ENCODE data around the gene FIP1L1.

FIP1L1 gene

DNA sequence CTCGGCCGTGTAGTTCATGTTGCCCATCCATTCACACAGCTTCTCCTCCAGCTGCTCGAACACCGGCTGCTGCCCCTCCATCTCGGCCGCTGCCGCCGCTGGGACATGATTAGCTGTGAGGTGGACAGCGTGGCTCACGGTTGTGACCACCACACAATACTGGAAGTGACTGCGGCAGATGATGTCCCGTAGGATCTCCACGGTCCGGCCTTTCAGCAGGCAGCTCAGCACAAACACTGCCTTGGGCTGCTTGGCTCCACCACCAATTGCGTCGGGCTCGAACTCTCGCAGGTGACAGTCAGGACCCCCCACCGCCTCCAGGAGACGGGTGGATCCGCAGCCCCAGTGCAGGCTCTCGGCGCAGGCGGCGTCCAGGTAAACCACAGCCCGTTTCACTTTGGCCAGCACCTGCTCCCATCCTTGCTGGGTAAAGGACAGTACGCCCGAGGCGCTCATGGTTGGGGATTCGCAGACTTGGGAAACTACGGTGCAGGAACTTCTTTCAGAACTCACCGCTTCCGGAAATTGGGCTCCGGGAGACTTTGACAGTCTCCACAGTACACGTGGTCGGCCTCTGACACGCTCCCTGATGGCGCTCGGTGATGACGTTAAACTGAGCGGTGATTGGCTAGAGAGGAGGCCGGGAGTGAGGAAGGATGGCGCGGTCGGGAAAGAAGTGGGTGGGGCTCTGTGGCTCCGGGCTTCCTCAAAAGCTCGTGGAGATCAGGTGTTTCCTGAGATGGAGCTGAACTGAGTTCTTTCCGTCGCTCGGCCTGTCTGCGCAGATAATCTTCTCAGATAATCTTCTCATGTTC lies 11.7 kb upstream of the FIP1L1 start, which contains the start of gene SCFD2:
SCFD2 (minus strand) TSS at position 576 of the 815 bp plus-strand sequence.
- DNase-seq (ENCODE audit: low read depth), result peak; percentile 93
- H3K4me3 ChIP-seq (ENCODE audit: low read depth, low read length), result peak within 1 kb of the TSS; percentile 99
- TF ChIP-seq, protein P1, sequence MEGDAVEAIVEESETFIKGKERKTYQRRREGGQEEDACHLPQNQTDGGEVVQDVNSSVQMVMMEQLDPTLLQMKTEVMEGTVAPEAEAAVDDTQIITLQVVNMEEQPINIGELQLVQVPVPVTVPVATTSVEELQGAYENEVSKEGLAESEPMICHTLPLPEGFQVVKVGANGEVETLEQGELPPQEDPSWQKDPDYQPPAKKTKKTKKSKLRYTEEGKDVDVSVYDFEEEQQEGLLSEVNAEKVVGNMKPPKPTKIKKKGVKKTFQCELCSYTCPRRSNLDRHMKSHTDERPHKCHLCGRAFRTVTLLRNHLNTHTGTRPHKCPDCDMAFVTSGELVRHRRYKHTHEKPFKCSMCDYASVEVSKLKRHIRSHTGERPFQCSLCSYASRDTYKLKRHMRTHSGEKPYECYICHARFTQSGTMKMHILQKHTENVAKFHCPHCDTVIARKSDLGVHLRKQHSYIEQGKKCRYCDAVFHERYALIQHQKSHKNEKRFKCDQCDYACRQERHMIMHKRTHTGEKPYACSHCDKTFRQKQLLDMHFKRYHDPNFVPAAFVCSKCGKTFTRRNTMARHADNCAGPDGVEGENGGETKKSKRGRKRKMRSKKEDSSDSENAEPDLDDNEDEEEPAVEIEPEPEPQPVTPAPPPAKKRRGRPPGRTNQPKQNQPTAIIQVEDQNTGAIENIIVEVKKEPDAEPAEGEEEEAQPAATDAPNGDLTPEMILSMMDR (IDR thresholded peaks at IDR 0.05; ENCODE audit: control insufficient read depth, extremely low read depth, insufficient read depth), result no peak

DNA sequence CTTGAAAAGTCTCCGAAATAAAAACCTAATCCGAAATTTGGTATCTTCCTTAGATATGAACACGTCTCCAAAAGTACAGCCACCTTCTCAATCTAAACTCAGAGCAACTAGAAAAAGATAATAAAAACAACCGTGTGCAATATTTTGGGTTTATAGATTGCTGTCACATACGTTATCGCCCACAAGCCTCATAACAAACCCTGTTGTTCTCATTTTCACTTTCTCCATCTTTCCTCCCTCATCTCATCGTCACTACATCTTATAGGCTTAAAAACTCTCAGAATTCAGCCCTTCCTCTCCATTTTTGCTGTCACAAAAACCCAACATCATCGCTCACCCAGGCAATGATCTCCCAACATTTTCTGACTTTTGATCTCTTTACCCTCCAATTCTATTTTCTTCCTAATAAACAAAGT lies 11.1 kb upstream of the FIP1L1 start:
- TF ChIP-seq, protein P1 (IDR thresholded peaks at IDR 0.05; ENCODE audit: control insufficient read depth, extremely low read depth, insufficient read depth), result no peak
- no peak for DNase-seq (ENCODE audit: low read depth)
- peak overlapping the region; percentile 99 for H3K4me3 ChIP-seq (ENCODE audit: low read depth, low read length)

DNA sequence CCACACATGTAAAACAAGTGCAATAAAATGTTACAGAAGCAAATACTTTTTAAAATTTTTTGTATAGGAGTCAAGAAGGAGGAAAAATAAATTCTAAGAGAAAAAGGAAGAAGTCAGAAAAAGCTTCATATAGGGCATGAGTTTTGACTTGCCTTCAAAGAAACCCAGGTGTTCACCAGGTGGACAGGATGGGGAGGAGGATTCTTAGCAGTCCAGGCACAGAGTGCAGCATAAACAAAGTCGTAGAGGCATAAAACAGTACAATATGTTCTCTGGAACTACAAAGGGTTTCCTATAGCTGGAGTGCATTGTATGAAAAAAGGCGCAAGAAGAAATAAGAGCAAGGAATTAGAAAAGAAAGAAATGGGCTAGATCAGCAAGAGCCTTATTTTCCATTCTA lies 9.7 kb upstream of the FIP1L1 start:
- no peak overlapping the region for H3K4me3 ChIP-seq (ENCODE audit: low read depth, low read length)
- TF ChIP-seq, protein P1 (IDR thresholded peaks at IDR 0.05; ENCODE audit: control insufficient read depth, extremely low read depth, insufficient read depth), result no peak
- no peak for DNase-seq (ENCODE audit: low read depth)

DNA sequence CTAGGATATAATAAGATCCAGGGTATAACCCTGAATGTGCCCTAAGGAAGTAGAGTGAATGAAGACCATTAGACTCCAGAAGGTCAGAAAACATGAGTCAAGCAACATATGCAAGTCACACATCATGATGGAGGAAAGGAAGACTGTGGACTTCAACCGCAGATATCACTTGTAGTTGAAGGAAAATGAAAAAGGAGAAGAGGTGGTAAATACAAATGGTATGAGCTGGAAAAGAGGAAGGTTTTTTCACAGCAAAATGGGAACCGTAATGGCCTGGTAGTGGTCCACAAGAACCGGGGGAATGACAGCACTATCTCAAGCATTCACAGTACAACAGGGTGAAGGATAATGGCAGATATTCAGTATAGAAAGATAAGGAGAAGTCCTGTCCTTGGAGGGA lies 6.4 kb upstream of the FIP1L1 start:
- TF ChIP-seq, protein P1 (IDR thresholded peaks at IDR 0.05; ENCODE audit: control insufficient read depth, extremely low read depth, insufficient read depth), result no peak
- H3K4me3 ChIP-seq (ENCODE audit: low read depth, low read length), result no peak overlapping the region
- DNase-seq (ENCODE audit: low read depth), result no peak

DNA sequence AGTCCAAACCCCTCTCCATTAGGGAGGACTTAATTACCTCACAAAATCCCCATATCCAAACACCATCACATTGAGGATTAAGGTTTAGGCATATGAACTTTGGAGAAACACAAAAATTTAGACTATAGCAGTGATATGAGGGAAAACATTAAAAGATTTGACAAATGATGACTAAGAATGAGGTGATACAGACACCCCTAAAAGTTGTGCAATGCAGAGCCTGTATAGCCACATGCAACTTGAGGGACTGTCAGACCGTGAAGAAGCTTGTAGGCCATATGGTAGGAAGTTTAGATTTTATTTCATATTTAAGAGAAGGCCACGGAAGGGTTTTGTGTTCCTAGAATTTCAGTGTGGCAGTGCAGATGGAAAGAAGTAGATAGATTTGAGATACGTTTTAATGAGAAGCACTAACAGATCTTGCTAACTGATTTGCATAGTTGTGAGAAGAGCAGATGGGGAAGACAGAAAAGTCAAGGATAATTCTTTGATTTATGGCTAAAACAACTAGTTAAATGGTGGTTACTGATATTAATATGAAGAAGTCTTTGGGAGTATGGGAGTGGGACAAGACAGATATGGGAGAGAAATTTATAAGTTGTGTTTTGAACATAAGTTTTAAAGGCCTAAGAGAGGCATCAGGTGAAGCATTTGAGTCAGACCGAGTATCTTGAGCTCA lies 5.5 kb upstream of the FIP1L1 start:
- DNase-seq (ENCODE audit: low read depth), result no peak
- TF ChIP-seq, protein P1 (IDR thresholded peaks at IDR 0.05; ENCODE audit: control insufficient read depth, extremely low read depth, insufficient read depth), result no peak

DNA sequence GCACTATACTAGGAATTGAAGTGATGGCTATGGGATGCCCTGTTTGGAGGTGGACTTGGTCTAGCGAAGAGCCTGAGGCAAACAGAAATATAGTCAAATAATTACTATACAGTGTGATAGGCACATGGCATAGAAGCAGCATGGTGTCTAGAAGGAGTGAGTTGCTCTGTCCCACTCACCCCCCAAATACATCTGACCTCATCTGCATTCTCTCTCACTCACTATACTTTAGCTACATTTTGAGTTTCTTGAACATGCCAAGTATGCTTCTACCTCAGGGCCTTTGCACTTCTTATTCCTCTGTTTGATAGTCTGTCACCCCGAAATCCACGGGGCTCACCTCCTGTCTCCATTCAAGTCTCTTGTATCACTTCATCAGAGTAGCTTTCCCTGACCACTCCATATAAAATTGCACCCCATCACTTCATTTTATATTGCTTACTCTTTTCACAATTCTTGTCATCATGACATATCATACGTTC lies 2.6 kb upstream of the FIP1L1 start:
- TF ChIP-seq, protein P1 (IDR thresholded peaks at IDR 0.05; ENCODE audit: control insufficient read depth, extremely low read depth, insufficient read depth), result no peak
- H3K4me3 ChIP-seq (ENCODE audit: low read depth, low read length), result no peak overlapping the region
- no peak for DNase-seq (ENCODE audit: low read depth)

More for the DNA sequence above, 5.5 kb upstream of the FIP1L1 start:
- no peak overlapping the region for H3K4me3 ChIP-seq (ENCODE audit: low read depth, low read length)
